Right forelimb (tissue), 1 donor: Measurements from ENCODE around the gene PCBP1.
A peak's percentile ranks its signal among the peaks of the same experiment; 100 is the strongest.
"Not testable (repeated sequence)": the region's sequence is repeated elsewhere in the genome, so short reads cannot be mapped to it uniquely, and the experiment has no call there.

Experiments
- DNase-seq: peaks from one replicate; pipeline ENCODE4 v3.0.0-alpha.2; 2018

Gene PCBP1

GRCh38 chr2:70086838-70087701, at the start of gene PCBP1:
TSS of gene PCBP1 (plus strand) at chr2:70087477. CDS start at chr2:70087744, 267 bp downstream.
- peak; percentile 98 for DNase-seq

GRCh38 chr2:70039366-70039765, 47.9 kb upstream of the PCBP1 start:
- DNase-seq = no peak

GRCh38 chr2:70041663-70042062, 45.6 kb upstream of the PCBP1 start:
- no peak for DNase-seq

GRCh38 chr2:70042246-70042645, 45.0 kb upstream of the PCBP1 start:
- DNase-seq = no peak

DNA sequence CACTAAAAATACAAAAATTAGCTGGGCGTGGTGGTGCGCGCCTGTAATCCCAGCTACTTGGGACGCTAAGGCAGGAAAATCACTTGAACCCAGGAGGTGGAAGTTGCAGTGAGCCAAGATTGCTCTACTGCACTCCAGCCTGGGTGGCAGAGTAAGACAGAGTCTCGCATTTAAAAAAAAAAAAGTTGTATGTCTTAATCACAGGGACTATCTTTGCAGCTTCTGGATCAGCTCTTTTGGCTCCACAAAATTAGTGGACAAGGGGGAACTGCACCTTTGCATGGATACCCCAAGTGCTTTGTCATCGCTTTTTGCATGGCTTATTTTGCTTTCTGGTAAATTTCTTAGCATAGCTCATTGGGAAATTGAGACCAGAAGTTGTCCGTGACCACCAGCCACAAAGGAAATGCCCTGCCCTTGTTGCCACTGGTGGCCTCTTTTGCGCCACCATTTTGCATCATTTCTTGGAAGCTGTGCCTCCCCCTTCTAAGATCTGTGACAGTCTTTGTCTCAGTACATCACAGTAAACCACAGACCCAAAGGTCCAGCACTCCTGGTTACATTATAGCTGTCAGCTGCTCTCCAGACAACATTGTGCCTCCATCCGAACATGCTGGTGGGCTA, 43.9 kb upstream of the PCBP1 start:
- DNase-seq = no peak

GRCh38 chr2:70044290-70045040, 42.8 kb upstream of the PCBP1 start:
- no peak for DNase-seq

DNA sequence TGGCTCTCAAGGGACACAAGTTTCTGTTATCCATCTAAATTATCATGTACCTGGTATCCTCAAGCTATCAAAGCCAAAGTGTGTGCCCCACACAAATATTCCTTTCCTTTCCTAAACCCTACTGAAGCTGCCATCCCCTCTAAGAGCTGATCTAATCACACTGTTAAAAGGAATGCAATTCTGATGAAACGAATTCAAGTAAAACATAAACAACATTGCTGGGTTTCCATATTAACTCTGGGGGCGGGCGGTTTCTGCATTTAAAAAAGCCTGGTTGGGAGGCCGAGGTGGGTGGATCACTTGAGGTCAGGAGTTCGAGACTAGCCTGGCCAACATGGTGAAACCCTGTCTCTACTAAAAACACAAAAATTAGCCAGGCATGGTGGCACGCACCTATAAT, 41.9 kb upstream of the PCBP1 start:
- DNase-seq = no peak

DNA sequence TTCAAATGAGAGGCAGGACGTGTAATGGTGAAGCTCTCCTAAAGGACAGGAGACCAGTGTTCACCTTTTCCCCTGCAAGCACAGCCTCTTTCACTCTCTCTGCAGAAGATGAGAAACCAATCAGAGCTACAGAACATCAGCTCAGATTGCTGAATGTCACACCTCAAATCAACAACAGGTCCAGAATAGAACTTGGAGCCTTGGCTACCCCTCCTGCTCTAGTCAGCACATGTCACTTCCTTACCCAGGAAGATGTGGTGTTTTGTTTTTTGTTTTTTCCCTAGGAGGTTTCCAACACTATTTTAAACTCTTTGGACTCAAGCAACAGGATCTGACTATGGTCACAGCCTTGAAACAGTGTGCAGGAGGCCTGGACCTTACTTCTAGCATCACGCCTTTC, 41.3 kb upstream of the PCBP1 start:
- DNase-seq = no peak

GRCh38 chr2:70046534-70046933, 40.7 kb upstream of the PCBP1 start:
- DNase-seq = no peak

- DNase-seq = no peak
These were observed 39.8 kb upstream of the PCBP1 start for GRCh38 chr2:70047451-70047850.

- DNase-seq = no peak
These were observed 38.0 kb upstream of the PCBP1 start for GRCh38 chr2:70049255-70049654.

- DNase-seq = no peak
These were observed 36.4 kb upstream of the PCBP1 start for GRCh38 chr2:70050631-70051425.

- not testable (repeated sequence) for DNase-seq
These were observed 32.0 kb upstream of the PCBP1 start for GRCh38 chr2:70055259-70055658.

GRCh38 chr2:70061317-70061716, 26.0 kb upstream of the PCBP1 start:
- DNase-seq = no peak

DNA sequence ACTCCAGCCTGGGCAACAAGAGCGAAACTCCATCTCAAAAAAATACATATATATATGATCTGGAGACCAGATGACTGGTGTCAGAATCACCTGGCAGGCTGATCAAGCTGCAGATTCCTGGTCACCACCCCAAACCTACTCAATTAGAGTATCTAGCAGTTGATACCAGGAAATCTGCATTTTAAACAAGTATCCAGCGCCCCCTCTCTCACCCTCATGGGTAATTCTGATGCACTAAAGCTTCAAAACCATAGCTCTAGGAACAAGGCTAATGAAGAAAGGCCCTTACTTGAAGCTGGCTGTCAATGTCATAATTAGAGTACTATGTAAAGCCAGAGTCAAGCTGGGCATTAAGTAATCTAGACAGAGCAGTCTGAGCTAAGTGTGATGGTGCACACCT, 25.0 kb upstream of the PCBP1 start:
- no peak for DNase-seq

DNA sequence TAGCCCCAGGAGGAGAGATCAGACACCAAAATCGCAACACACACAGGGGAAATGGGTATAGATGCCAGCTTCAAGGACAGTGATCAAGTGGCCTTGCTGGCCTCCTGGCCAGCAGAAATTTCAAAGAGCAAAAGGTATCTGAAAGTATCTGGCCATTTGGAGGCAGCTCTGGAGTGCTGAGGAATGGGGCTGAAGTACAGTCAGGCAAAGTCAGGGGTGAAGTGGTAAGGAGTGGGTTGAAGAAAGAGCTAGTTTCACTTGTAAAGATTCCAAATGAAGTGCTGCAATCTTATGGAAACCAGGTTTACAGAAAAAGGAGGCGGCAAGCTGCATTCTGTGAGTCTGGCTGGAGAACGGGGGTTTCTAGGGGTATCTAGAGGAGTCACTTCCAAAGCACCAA, 19.2 kb upstream of the PCBP1 start:
- DNase-seq = no peak

DNA sequence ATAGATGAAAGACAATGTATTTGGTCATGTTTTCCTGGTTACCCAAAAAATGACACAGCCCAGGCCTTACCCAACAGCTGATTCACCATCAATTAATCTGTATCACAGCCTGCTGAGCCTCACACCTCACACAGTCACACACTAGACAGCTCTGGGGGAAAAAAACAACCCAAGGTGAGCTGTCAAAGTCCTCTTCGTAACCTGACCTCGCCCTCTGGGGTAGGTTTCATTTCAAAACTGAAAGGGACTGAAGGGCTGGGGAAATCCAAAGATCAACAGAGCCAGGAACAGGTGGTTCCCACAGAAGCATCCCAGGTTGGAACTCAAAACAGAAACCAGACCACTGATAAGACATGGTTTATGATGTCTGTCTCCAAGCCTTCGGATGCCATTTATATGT, 18.2 kb upstream of the PCBP1 start:
- no peak for DNase-seq

DNA sequence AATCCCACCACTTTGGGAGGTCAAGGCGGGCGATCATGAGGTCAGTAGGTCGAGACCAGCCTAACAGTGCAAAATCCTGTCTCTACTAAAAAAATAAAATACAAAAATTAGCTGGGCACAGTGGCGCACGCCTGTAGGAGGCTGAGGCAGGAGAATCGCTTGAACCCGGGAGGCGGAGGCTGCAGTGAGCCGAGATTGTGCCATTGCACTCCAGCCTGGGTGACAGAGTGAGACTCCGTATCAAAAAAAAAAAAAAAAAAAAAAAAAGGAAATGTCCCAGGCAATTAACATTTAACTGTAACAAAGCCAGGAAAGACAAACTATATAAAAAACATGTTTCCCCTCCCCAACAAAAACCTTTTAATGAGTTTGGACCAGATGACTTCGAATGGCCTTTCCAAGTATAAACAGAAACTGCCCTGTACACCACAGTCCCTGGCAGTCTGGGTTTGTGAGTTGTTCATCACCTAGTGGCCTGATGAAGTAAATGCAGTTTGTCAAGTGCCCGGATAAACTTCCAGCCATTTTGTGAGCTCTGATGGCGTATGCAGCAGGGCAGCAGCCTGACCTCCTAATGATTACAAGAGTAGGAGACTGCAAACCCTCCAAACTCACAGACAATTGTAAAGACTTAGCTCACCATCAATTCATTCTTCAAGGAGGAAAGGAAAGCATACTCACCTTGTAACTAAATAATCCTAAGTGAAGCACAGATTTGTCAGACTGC, 16.6 kb upstream of the PCBP1 start:
- peak; percentile 71 for DNase-seq

GRCh38 chr2:70073493-70073892, 13.8 kb upstream of the PCBP1 start:
- DNase-seq = no peak

GRCh38 chr2:70078384-70078783, 8.9 kb upstream of the PCBP1 start:
- DNase-seq = no peak

GRCh38 chr2:70080610-70081200, 6.6 kb upstream of the PCBP1 start:
- DNase-seq = no peak

GRCh38 chr2:70081221-70081620, 6.1 kb upstream of the PCBP1 start:
- DNase-seq = no peak
